Panc1 (cell line): ENCODE results near the gene CCDC12.

Experiments
- POLR2AphosphoS5 ChIP-seq: IDR thresholded peaks from 2 replicates; pipeline ENCODE4 v1.6.1; 2012; ENCODE audit warnings: mild to moderate bottlenecking, low read depth, low read length, moderate library complexity
- SIN3A ChIP-seq: IDR thresholded peaks from 2 replicates; pipeline ENCODE4 v1.6.1; 2012; ENCODE audit warnings: low read depth, mild to moderate bottlenecking, low read length, moderate library complexity, borderline replicate concordance; ENCODE audit not compliant: insufficient read depth
- TF ChIP-seq, protein P1 (sequence below): fragments of 450-650 bp; IDR thresholded peaks from 2 replicates; pipeline ENCODE4 v1.5.1; 2017; ENCODE audit warnings: mild to moderate bottlenecking
- TF ChIP-seq, protein P2 (sequence below), 2 experiments: IDR thresholded peaks; 2 replicates each; pipeline ENCODE4 v1.6.1; 2011 to 2012; ENCODE audit warnings: low read depth in 2 of 2, control low read depth in 1 of 2, low read length in 1 of 2, mild to moderate bottlenecking in 1 of 2, moderate library complexity in 1 of 2; ENCODE audit not compliant: insufficient read depth in 1 of 2

DNA sequence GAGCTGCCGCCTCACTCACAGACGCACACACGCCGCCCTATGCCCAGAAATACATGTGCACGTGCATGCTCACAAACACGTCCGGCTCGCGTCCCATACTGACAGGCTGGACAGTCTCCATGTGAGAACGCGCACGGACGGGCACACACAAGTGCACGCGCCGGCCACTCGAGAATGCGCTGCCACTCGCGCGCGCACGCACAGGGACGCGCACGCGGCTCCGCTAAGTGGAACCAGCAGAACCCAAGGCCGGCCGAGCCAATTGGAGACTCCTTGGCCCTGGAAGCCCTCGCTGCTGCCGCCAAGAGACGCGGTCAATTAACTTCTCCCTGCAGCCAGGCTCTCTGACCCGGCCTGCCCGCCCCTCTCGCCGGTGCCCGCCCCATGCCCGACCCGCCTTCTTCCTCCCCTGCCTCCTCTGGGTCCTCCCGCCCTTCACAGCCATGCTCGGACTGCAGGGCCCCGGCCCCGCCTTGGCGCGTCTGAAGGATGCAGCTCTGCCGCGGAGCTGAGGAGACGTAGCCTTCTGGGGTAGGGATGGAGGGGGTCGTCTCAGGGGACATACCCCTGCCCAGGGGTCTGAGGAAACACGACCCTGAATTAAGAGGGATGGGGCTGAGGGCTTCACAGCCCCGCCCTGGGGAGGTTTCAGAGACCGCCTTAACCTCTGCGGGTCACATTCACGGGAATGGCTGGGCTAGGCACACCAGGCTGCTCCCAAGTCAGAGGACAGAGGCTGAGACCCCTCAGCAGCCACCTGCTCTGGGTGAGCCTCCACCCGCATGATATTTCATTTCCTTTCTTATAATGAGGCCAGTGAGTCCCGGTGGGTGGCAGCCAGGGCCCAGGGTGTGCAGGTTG, 84.0 kb downstream of the CCDC12 start:
- TF ChIP-seq POLR2AphosphoS5 (no peak), SIN3A (no peak)
- TF ChIP-seq, protein P1, sequence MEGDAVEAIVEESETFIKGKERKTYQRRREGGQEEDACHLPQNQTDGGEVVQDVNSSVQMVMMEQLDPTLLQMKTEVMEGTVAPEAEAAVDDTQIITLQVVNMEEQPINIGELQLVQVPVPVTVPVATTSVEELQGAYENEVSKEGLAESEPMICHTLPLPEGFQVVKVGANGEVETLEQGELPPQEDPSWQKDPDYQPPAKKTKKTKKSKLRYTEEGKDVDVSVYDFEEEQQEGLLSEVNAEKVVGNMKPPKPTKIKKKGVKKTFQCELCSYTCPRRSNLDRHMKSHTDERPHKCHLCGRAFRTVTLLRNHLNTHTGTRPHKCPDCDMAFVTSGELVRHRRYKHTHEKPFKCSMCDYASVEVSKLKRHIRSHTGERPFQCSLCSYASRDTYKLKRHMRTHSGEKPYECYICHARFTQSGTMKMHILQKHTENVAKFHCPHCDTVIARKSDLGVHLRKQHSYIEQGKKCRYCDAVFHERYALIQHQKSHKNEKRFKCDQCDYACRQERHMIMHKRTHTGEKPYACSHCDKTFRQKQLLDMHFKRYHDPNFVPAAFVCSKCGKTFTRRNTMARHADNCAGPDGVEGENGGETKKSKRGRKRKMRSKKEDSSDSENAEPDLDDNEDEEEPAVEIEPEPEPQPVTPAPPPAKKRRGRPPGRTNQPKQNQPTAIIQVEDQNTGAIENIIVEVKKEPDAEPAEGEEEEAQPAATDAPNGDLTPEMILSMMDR, result no peak
- TF ChIP-seq, protein P2, sequence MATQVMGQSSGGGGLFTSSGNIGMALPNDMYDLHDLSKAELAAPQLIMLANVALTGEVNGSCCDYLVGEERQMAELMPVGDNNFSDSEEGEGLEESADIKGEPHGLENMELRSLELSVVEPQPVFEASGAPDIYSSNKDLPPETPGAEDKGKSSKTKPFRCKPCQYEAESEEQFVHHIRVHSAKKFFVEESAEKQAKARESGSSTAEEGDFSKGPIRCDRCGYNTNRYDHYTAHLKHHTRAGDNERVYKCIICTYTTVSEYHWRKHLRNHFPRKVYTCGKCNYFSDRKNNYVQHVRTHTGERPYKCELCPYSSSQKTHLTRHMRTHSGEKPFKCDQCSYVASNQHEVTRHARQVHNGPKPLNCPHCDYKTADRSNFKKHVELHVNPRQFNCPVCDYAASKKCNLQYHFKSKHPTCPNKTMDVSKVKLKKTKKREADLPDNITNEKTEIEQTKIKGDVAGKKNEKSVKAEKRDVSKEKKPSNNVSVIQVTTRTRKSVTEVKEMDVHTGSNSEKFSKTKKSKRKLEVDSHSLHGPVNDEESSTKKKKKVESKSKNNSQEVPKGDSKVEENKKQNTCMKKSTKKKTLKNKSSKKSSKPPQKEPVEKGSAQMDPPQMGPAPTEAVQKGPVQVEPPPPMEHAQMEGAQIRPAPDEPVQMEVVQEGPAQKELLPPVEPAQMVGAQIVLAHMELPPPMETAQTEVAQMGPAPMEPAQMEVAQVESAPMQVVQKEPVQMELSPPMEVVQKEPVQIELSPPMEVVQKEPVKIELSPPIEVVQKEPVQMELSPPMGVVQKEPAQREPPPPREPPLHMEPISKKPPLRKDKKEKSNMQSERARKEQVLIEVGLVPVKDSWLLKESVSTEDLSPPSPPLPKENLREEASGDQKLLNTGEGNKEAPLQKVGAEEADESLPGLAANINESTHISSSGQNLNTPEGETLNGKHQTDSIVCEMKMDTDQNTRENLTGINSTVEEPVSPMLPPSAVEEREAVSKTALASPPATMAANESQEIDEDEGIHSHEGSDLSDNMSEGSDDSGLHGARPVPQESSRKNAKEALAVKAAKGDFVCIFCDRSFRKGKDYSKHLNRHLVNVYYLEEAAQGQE (IDR thresholded peaks at IDR 0.05; ENCODE audit: insufficient read depth in 1 of 2, low read depth in 2 of 2, low read length in 1 of 2), result no peak
